Ecto neural progenitor cell (in vitro differentiated cells): Measurements from ENCODE around the gene AAMP.
"Not testable (repeated sequence)": the region's sequence is repeated elsewhere in the genome, so short reads cannot be mapped to it uniquely, and the experiment has no call there.

Experiments
- DNase-seq: peaks from one replicate; pipeline ENCODE4 v3.0.0-alpha.2; 2018; ENCODE audit warnings: low spot score

Gene AAMP, protein sequence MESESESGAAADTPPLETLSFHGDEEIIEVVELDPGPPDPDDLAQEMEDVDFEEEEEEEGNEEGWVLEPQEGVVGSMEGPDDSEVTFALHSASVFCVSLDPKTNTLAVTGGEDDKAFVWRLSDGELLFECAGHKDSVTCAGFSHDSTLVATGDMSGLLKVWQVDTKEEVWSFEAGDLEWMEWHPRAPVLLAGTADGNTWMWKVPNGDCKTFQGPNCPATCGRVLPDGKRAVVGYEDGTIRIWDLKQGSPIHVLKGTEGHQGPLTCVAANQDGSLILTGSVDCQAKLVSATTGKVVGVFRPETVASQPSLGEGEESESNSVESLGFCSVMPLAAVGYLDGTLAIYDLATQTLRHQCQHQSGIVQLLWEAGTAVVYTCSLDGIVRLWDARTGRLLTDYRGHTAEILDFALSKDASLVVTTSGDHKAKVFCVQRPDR

DNA sequence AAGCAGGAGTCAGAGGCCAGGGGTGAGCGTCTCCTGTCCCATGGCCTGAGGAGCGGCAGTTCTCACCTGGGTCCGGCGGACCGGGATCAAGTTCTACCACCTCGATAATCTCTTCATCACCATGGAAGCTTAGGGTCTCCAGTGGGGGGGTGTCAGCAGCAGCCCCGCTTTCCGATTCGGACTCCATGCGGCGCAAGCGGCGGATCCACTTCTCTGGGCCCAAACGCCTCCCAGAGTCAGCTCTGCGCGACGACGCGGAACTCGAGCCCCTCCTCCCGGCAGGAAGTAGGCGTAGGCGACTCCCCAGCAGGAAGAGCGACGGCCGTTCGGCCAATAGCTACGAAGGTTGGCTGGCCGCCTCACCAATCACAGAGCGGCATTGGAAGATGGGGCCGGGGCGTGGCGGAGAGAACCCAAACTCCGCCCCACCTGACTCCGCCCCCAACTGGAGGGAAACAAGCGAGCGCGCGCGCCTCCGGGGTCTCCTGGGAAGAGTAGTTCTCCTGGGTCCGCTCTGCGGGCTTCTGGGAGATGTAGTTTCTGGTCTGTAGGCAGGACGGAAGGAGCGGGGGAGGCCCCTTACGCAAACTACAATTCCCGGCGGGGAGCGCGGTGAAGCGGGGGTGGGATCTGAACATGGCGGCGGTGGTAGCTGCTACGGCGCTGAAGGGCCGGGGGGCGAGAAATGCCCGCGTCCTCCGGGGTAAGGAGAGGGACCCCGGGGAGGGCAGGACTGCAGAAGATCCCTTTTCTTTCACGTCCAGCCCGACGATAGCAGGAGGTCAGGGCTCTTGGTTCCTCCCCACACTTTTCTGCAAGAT lies at the start of gene AAMP, which contains the start of gene PNKD:
TSS of gene AAMP (minus strand) at position 238 of the 821 bp plus-strand sequence. CDS start at position 187, 51 bp downstream.
TSS of gene PNKD (plus strand) at position 620 of the 821 bp plus-strand sequence. CDS start at position 637, 17 bp downstream.
- DNase-seq: peak; percentile 100

DNA sequence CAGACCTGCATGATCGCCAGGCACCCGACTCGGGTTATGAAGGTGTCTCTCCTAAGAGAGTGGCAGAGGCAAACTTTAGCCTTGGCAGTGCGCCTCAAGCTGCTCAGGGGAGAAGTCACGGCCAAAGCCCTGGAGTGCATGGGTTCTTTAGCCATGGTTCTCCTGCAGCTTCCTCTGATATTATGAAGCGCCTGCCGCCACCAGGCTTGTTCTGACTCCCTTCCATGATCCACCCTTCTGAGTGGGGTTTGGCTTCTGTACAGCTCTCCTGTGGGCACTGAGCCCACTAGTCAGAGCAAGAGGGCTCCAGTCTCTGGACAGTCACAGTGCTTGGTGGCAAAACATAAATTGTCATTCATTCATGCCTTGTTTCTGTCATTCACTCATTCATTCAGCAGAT lies 48.3 kb upstream of the AAMP start:
- no peak for DNase-seq

DNA sequence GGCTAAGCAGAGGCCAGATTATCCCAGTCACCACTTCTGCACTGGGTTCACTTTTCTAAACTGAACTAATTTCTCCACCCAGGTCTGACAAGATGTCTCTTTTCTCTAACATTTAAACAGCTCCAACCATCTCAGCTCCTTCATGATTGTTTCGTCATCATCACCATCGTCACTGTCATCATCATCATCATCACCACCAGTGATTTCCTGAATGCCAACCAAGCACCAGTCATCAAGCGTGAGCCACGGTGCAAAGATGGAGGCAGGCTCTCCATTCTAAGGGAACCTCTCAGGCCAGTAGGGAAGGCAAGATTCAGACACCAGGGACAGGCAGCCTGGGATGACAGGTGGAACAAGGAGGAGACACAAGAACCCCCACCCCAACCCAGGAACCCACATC lies 47.9 kb upstream of the AAMP start:
- DNase-seq: no peak

DNA sequence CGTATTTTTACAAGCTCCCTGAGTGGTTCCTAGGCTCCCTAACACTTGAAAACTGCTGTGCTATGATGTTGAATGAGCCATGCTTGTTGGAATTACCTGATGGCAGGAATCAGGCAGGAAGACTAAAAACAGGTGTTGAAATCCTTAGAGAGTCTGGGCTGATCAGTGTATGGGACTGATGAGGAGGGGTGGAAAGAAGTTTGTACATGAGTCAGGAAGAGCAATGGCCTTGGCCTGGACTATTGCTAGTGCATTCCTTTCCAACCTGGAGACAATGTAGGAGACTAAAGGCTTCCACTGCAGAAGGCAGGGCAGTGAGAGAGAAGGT lies 47.3 kb upstream of the AAMP start:
- no peak for DNase-seq

DNA sequence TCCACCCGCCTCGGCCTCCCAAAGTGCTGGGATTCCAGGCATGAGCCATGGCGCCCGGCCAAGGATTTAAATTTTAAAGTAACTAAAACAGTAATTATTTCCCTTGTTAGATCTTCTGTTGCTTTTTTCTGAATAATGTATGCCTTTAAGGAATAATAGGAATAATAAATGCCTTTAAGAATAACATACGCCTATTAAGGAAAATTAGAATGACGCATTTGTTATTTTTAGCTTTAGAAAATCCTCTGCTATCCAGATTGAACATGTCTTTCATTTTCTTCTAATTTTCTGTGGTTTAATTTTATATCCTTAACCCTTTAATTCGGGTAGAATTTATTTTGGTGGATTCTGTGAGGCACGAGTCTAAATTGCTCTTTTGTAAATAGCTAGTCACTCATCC lies 45.5 kb upstream of the AAMP start:
- no peak for DNase-seq

DNA sequence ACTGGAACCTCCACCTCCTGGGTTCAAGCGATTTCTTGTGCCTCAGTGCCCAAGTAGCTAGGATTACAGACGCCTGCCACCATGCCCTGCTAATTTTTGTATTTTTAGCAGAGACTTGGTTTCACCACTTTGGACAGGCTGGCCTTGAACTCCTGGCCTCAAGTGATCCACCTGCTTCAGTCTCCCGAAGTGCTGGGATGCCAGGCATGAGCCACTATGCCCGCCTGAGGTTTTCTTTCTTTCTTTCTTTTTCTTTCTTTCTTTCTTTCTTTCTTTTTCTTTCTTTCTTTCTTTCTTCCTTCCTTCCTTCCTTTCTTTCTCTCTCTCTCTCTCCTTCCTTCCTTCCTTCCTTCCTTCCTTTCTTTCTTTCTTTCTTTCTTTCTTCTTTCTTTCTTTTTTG lies 44.8 kb upstream of the AAMP start:
- DNase-seq: not testable (repeated sequence)

DNA sequence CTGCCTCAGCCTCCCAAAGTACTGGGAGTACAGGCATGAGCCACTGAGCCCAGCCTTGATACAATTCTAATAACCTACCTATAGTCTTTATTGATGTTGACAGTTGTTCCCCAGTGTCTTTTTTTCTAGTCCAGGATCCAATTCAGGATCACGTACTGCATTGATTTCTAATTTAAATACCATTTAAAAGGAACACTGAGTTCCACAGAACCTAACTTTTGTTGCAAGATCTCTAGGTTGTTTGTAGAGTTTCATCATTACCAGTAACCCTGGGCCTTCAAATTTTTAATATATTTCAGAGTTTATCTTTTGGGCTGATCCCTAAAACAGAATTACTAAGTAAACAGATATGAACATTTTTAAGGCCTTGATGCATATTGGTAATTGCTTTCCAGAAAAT lies 43.4 kb upstream of the AAMP start:
- DNase-seq: no peak

DNA sequence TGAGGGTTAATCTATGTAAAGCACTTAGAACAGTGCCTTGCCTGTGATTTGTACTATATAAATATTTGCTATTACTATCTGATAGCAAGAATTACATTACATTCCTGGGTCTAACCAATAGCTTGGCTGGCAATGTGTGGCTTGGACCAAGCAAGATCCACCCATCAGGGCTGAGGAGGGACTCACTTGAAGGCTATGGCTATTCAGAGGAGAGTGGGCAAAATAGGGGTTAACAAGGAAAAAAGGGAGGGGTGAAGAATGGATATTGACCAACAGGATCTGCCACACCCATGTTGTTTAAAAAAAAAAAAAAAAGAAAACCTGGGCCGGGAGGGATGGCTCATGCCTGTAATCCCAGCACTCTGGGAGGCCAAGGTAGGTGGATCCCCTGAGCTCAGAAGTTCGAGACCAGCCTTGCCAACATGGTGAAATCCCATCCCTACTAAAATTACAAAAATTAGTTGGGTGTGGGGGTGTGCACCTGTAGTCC lies 42.4 kb upstream of the AAMP start:
- DNase-seq: no peak

DNA sequence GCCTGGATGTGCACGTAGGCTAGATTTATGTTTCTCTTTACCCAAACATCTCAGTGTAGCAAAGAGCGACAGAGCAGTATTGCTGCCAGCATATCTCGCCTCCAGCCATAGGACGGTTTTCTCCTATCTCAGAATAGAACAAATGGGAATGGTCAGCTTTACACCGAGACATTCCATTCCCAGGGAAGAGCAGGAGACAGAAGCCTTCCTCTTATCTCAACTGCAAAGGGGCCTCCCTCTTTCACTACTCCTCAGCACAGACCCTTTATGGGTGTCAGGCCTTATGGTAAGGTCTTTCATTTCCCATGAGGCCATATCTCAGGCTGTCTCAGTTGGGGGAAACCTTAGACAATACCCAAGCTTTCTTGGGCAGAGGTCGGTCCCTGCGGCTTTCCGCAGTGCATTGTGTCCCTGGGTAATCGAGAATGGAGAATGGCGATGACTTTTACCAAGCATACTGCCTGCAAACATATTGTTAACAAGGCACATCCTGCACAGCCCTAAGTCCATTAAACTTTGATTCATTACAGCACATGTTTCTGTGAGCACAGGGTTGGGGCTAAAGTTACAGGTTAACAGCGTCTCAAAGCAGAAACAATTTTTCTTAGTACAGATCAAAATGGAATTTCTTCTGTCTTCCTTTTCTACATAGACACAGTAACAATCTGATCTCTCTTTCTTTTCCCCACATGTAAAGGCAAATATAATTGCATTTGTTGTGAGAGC lies 41.8 kb upstream of the AAMP start:
- DNase-seq: not testable (repeated sequence)

DNA sequence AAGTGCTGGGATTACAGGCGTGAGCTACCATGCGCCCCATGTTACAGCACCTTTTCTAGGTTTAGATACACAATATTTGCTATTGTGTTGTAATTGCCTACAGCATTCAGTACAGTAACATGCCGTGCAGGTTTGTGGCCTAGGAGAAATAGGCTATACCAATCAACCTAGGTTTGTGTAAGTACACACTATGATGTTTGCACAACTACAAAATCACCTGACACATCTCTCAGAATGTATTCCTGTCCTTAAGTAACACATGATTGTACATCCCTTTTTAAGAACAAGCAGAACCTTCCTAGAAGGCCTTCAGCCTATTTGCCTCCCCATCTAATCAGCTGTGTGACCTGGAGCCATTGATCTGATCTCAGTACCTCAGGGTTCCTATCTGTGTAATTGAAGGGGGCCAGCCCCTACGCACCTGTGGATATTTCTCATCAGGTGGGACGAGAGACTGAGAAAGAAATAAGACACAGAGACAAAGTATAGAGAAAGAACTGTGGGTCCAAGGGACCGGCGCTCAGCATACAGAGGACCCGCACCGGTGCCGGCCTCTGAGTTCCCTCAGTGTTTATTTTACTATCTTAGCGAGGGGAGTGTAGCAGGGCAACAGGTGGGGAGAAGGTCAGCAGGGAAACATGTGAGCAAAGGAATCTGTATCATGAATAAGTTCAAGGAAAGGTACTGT lies 41.1 kb upstream of the AAMP start:
- no peak for DNase-seq

DNA sequence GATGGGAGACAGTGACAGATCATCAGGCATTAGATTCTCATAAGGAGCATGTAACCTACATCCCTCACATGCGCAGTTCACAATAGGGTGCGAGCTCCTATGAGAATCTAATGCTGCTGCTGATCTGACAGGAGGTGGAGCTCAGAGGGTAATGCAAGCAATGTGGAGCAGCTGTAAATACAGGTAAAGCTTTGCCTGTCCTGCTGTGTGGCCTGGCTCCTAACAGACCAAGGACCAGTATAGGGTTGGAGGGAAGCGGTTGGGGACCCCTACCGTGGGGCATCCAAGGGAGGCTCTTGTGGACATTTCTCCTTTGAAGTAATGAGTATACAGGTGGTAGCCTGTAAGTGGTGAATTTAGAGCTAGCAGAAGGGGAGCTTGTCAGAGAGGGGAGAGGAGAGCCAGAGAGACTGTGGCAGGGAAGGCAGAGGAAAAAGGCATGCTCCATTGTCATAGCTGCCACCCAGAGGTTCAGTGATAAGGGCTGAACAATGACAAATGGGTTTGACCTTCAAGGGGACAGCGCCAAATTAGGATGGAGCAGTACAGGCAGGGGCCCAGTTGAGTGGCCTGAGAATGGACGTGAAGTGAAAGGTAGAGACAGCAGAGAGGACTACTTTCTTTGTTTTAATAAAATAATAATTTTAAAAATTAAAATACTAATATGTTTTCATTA lies 37.6 kb upstream of the AAMP start:
- DNase-seq: no peak

DNA sequence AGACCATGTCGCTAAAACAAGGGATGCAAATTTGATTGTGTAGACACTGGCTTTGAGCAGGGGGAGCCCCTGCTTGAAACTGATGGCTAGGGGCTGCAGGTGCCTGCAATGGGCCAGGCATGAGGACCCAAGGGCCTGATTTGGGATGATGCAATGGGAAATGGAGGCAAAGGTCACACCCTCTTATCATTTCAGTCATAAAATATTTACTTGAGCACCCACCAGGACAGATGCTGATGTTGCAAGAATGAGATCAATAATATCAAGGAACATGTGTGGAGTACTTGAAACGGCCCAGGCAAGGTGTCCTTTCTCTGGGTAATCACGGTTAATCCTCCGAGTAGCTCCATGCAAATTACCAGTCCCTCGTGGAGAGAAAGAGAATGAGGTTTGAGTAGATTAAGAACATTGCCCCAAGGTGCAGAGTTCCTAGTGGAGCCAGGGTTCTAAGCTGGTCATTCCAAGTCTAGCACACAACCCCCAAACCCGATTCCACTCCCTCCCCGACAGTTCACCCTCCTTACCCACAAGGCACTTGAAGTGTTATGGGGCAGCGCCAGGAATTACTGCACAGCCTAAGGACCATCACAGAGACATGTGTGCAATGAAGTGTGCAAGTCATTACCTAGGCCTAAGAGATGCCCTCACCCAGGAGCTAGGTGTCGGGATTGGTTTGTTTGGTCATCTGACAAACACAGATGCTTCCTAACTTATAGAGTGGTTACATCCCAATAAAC lies 36.4 kb upstream of the AAMP start:
- DNase-seq: no peak

DNA sequence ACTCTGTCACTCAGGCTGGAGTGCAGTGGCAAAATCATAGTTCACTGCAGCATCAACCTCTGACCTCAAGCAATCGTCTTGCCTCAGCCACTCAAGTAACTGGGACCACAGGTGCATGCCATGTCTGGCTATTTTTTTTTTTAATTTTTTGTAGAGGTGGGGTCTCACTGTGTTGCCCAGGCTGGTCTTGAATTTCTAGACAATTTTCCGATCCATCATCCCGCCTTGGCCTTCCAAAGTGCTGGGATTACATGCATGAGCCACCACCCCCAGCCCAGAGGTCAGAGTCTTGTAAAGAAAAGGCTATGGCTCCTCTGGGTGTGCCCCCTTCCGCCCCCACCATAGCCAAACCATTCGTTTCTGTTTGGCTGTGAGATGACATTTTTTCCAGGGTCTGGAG lies 35.4 kb upstream of the AAMP start:
- no peak for DNase-seq

DNA sequence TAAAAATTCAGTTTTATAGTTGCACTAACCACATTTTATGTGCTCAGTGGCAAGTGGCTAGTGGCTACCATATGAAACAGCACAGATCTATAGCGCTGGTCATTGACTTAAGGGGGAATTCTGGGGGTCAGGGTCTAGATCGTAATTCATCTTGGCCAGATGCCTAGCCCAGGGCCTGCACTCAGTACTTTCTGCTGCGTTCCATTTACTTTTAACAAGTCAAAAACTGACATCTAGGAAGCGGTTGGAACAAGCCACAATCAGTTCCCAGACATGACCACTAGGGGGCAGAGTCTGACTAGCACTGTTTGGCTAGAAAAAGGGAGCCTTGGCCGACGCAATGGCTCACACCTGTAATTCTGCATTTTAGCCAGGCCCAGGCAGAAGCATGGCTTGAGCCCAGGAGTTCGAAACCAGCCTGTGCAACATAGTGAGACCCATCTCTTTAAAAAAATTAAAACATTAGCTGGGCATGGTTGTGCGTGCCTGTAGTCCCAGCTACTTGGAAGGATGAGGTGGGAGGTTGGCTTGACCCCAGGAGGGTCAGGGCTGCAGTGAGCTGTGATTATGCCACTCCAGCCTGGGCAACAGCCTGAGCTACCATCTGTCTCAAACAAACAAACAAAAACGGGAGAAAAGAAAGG lies 31.4 kb upstream of the AAMP start:
- DNase-seq: peak; percentile 89

DNA sequence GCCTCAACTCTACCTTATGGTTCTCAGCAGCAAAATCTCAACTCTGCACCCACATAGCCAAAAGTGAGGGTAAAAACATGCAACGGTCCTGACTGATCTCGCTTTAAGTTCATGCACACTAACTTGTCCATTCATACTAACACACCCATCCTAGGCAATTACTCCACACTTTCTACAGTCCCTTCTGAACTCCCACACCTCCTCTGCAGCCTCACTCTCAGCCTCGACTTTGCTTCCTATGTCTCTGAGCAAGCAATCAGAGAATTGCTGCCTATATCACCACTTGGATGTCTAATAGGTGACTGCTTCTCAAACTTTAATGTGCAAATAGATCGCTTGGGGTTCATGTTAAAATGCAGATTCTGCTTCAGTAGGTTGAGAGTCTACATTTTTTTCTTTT lies 30.2 kb upstream of the AAMP start:
- DNase-seq: no peak

DNA sequence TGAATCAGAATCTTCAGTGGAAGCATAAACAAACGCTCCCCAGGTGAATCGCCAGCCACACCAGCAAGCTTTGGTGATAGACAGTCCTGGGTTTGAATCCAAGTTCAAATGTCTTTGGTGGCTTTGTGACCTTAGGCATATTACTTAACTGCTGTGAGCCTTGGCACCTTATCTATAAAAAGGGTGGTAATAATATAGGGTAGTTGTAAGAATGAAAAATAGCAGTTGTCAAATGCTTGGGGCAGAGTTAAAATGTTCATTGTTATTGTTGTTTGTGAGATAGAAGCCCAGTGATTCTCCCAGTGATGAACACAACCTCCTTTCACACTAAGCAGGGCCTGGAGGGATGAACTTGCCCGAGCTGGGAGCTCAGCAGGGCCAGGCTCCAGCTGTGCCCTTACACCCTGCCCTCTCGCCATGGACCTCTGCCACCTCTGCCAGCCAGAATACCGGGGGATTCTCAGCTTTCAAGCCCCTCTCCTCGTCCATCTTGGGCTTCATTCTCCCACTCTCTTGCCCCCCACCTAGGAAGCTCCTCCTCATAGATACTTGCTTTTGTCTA lies 28.5 kb upstream of the AAMP start:
- DNase-seq: no peak

DNA sequence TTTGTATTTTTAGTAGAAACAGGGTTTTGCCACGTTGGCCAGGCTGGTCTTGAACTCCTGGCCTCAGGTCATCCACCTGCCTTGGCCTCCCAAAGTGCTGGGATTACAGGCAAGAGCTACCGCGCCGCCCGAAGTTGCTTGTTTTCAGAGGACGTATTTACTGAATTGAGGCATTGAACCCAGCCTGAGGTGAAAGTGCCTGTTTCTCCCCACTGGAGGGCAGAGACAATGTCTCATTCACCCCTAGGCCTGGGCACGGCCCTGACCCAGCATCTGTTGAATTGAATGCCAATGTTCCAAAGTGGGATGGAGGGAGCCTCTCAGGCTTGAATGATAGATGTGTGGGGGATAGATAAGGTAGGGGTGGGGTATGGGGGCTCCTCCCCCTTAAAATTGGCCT lies 26.9 kb upstream of the AAMP start:
- no peak for DNase-seq

DNA sequence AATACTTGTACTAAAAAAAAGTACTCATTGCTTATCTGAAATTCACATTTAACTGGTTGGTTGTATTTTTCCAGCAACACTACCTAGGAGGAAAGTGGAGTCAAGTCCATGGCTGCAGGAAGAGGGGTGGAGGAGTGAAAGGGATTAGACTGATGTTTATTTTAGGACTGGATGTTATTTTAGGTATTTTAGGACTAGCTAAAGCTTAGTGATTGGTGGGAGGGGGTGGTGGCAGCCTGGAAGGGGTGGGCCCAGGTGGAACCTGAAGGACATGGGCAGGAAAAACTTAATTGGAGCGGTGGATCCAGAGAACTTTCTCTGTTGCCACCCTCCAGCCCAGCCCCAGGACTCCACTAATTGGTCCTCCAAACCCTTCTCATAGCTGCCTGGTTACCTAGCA lies 26.3 kb upstream of the AAMP start:
- no peak for DNase-seq

DNA sequence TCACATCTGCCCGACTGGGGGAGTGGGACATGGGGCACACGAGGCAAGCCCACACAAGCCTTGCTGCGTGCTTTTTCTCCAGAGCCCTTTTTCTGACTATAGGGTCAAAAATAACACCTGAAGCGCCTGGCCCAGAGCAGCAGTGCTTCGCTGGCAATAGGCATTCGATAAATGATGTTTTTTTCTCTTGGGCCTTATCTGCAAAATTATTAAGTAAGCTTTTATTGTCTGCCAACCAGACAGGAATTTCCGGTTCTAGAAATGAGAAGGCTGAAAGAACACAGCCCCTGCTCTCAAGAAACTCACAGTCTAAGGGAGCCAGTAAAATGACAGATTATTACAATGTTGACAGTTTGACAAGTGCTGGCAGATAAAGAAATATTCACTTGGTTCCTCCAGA lies 25.1 kb upstream of the AAMP start:
- DNase-seq: no peak
